K562 (cell line): ENCODE measurements around the gene PGBD1. TPM values are rescaled to one million over a fixed set of nuclear protein-coding genes. Genes with fewer than 3 reads are reported as not detected.

ENCODE experiments used
- BHLHE40 ChIP-seq: IDR thresholded peaks from 2 replicates; pipeline ENCODE4 v1.6.1; 2011; ENCODE audit warnings: low read length, improper control_type of control experiment
- FOXJ2 ChIP-seq: fragments of 200-800 bp; sonication (Bioruptor generic); IDR thresholded peaks from 2 replicates; pipeline ENCODE4 v1.6.1; 2016; ENCODE audit warnings: missing genetic modification characterization, missing compliant biosample characterization
- MCM7 ChIP-seq, 2 experiments: fragments of 450-650 bp; IDR thresholded peaks; 2 replicates each; pipeline ENCODE4 v1.6.1; 2016 to 2018
- NR2C2 ChIP-seq, 2 experiments: fragments of 200-800 bp in 1 of 2; sonication (Bioruptor generic) in 1 of 2; sonication (generic) in 1 of 2; formaldehyde crosslinking in 1 of 2; IDR thresholded peaks; 2 replicates each; pipeline versions ENCODE4 v1.6.1 to v1.8.0; 2016 to 2022; ENCODE audit warnings: mild to moderate bottlenecking in 1 of 2, missing compliant biosample characterization in 1 of 2, missing genetic modification characterization in 1 of 2, missing genetic modification reagents in 1 of 2
- RUNX1 ChIP-seq: sonication (generic); IDR thresholded peaks from 2 replicates; pipeline ENCODE4 v1.6.1; 2016; ENCODE audit warnings: antibody characterized with exemption, low read depth
- SMARCC2 ChIP-seq: fragments of 450-650 bp; IDR thresholded peaks from 2 replicates; pipeline ENCODE4 v1.6.1; 2017; ENCODE audit warnings: antibody characterized with exemption, moderate library complexity, mild to moderate bottlenecking, low read depth
- TOE1 ChIP-seq, 2 experiments: fragments of 450-650 bp in 1 of 2; sonication (generic) in 1 of 2; formaldehyde crosslinking in 1 of 2; IDR thresholded peaks; 2 replicates each; pipeline versions ENCODE4 v1.7.1 to v1.8.0; 2016 to 2022; ENCODE audit warnings: borderline replicate concordance in 2 of 2, mild to moderate bottlenecking in 2 of 2, antibody characterized with exemption in 1 of 2, inconsistent platforms in 1 of 2, low read depth in 1 of 2, missing genetic modification reagents in 1 of 2, moderate library complexity in 1 of 2
- polyA plus RNA-seq, 8 experiments: library from polyadenylated mRNA; depleted of rRNA in 4 of 8; stranded (reverse) in 5 of 8; unstranded in 3 of 8; fragments of >200 nt; fragmentation: Nextera tagmentation in 2 of 8; fragmentation: Illumina TruSeq in 1 of 8; extraction: Ambion mirVana in 2 of 8; extraction: Trizol in 1 of 8; gene quantifications; 2 replicates each; pipeline versions ENCODE4 v1.2.1 to v1.2.3, GENCODE V29; 2011 to 2014; ENCODE audit warnings: inconsistent platforms in 1 of 8, missing spikeins in 1 of 8
- total RNA-seq, 7 experiments: library from RNA; depleted of rRNA in 6 of 7; stranded (reverse); fragments of >200 nt in 6 of 7; fragmentation: Illumina TruSeq in 2 of 7; extraction: Trizol in 2 of 7; gene quantifications; 2 replicates each; pipeline versions ENCODE4 v1.2.1 to v1.2.3, GENCODE V29; 2011 to 2021; ENCODE audit warnings: low replicate concordance in 1 of 7
- TF ChIP-seq, protein P1 (sequence below): sonication (generic); formaldehyde crosslinking; IDR thresholded peaks from 2 replicates; pipeline ENCODE4 v1.8.0; 2022; ENCODE audit warnings: mild to moderate bottlenecking, missing genetic modification reagents
- TF ChIP-seq, protein P2 (sequence below): fragments of 250-450 bp; sonication (Bioruptor Pico); IDR thresholded peaks from 2 replicates; pipeline ENCODE4 v1.8.0; 2022; ENCODE audit warnings: moderate library complexity, mild to moderate bottlenecking, inconsistent platforms
- TF ChIP-seq, protein P3 (sequence below): sonication (generic); formaldehyde crosslinking; IDR thresholded peaks from 2 replicates; pipeline ENCODE4 v1.5.0; 2020; ENCODE audit warnings: missing genetic modification reagents

Gene PGBD1
- total and polyA plus RNA-seq, 9 of the 15 experiments (the other 6 are each of a cell fraction or from before 2014, with no cell fraction given) = 3.3 to 9.0 (median 7.3) TPM

- TF ChIP-seq, protein P1, sequence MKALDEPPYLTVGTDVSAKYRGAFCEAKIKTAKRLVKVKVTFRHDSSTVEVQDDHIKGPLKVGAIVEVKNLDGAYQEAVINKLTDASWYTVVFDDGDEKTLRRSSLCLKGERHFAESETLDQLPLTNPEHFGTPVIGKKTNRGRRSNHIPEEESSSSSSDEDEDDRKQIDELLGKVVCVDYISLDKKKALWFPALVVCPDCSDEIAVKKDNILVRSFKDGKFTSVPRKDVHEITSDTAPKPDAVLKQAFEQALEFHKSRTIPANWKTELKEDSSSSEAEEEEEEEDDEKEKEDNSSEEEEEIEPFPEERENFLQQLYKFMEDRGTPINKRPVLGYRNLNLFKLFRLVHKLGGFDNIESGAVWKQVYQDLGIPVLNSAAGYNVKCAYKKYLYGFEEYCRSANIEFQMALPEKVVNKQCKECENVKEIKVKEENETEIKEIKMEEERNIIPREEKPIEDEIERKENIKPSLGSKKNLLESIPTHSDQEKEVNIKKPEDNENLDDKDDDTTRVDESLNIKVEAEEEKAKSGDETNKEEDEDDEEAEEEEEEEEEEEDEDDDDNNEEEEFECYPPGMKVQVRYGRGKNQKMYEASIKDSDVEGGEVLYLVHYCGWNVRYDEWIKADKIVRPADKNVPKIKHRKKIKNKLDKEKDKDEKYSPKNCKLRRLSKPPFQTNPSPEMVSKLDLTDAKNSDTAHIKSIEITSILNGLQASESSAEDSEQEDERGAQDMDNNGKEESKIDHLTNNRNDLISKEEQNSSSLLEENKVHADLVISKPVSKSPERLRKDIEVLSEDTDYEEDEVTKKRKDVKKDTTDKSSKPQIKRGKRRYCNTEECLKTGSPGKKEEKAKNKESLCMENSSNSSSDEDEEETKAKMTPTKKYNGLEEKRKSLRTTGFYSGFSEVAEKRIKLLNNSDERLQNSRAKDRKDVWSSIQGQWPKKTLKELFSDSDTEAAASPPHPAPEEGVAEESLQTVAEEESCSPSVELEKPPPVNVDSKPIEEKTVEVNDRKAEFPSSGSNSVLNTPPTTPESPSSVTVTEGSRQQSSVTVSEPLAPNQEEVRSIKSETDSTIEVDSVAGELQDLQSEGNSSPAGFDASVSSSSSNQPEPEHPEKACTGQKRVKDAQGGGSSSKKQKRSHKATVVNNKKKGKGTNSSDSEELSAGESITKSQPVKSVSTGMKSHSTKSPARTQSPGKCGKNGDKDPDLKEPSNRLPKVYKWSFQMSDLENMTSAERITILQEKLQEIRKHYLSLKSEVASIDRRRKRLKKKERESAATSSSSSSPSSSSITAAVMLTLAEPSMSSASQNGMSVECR (CRISPR knock-in tag) = no peak
- TF ChIP-seq TOE1 (IDR thresholded peaks at IDR 0.05; ENCODE audit: borderline replicate concordance) = no peak
- no peak for TF ChIP-seq TOE1 (CRISPR knock-in tag; IDR thresholded peaks at IDR 0.05; ENCODE audit: borderline replicate concordance, low read depth)
- TF ChIP-seq MCM7 (IDR thresholded peaks at IDR 0.05) = 0 out of 4 replicates have a peak, but pooled peaks of 1 of the 2 experiments have one; percentile 66
- TF ChIP-seq, protein P2, sequence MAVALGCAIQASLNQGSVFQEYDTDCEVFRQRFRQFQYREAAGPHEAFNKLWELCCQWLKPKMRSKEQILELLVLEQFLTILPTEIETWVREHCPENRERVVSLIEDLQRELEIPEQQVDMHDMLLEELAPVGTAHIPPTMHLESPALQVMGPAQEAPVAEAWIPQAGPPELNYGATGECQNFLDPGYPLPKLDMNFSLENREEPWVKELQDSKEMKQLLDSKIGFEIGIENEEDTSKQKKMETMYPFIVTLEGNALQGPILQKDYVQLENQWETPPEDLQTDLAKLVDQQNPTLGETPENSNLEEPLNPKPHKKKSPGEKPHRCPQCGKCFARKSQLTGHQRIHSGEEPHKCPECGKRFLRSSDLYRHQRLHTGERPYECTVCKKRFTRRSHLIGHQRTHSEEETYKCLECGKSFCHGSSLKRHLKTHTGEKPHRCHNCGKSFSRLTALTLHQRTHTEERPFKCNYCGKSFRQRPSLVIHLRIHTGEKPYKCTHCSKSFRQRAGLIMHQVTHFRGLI (CRISPR knock-in tag) = peak; percentile 95
- TF ChIP-seq BHLHE40 = peak; percentile 40; the same call in 1 of the 2 replicates
- TF ChIP-seq RUNX1 = peak; percentile 88; the same call in 1 of the 2 replicates
- TF ChIP-seq FOXJ2 (tag) = peak; percentile 80; the same call in 1 of the 2 replicates
- TF ChIP-seq NR2C2 (CRISPR knock-in tag; IDR thresholded peaks at IDR 0.05) = no peak
- peak; percentile 53; the same call in 1 of the 2 replicates for TF ChIP-seq NR2C2 (tag; IDR thresholded peaks at IDR 0.05)
- TF ChIP-seq, protein P3, sequence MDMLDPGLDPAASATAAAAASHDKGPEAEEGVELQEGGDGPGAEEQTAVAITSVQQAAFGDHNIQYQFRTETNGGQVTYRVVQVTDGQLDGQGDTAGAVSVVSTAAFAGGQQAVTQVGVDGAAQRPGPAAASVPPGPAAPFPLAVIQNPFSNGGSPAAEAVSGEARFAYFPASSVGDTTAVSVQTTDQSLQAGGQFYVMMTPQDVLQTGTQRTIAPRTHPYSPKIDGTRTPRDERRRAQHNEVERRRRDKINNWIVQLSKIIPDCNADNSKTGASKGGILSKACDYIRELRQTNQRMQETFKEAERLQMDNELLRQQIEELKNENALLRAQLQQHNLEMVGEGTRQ (CRISPR knock-in tag) = no peak
- TF ChIP-seq SMARCC2 = no peak
These were observed 55.1 kb downstream of the PGBD1 start (continued) for GRCh38 chr6:28336284-28337120.
